Left hindlimb (tissue), 1 donor: Measurements from ENCODE around the gene PCDHGA1.
"Not testable (repeated sequence)": the region's sequence is repeated elsewhere in the genome, so short reads cannot be mapped to it uniquely, and the experiment has no call there.

ENCODE experiments used
- DNase-seq: peaks from one replicate; pipeline ENCODE4 v3.0.0-alpha.2; 2018

PCDHGA1 gene

GRCh38 chr5:141383345-141383744 is 53.0 kb downstream of the PCDHGA1 start:
- DNase-seq: no peak

GRCh38 chr5:141384471-141385267 is 54.4 kb downstream of the PCDHGA1 start:
- no peak for DNase-seq

GRCh38 chr5:141387557-141388311 is 57.4 kb downstream of the PCDHGA1 start, which contains the start of gene PCDHGB4:
Gene PCDHGB4, plus strand, starts transcription at chr5:141387698. Its CDS starts 187 bp downstream, at chr5:141387885.
- DNase-seq: not testable (repeated sequence)

GRCh38 chr5:141388661-141389060 is 58.3 kb downstream of the PCDHGA1 start:
- DNase-seq: no peak

GRCh38 chr5:141389153-141390042 is 59.1 kb downstream of the PCDHGA1 start:
- DNase-seq: no peak

GRCh38 chr5:141392429-141393198 is 62.3 kb downstream of the PCDHGA1 start, which contains the start of gene PCDHGA8:
Gene PCDHGA8, plus strand, starts transcription at chr5:141392633. Its CDS starts 181 bp downstream, at chr5:141392814.
- DNase-seq: no peak

GRCh38 chr5:141393267-141393666 is 63.0 kb downstream of the PCDHGA1 start:
- DNase-seq: no peak

GRCh38 chr5:141394401-141395187 is 64.3 kb downstream of the PCDHGA1 start:
- not testable (repeated sequence) for DNase-seq

- not testable (repeated sequence) for DNase-seq
Observed at GRCh38 chr5:141397756-141398551, 67.6 kb downstream of the PCDHGA1 start, which contains the start of gene PCDHGB5. Gene PCDHGB5, plus strand, starts transcription at chr5:141397947. Its CDS starts 181 bp downstream, at chr5:141398128.

GRCh38 chr5:141398608-141399007 is 68.3 kb downstream of the PCDHGA1 start:
- no peak for DNase-seq

GRCh38 chr5:141399555-141400258 is 69.4 kb downstream of the PCDHGA1 start:
- no peak for DNase-seq

- peak; percentile 25 for DNase-seq
Observed at GRCh38 chr5:141402553-141403243, 72.4 kb downstream of the PCDHGA1 start, which contains the start of gene PCDHGA9. Gene PCDHGA9, plus strand, starts transcription at chr5:141402778. Its CDS starts 175 bp downstream, at chr5:141402953.

GRCh38 chr5:141403387-141403786 is 73.1 kb downstream of the PCDHGA1 start:
- DNase-seq: no peak

- DNase-seq: not testable (repeated sequence)
Observed at GRCh38 chr5:141407790-141408505, 77.6 kb downstream of the PCDHGA1 start, which contains the start of gene PCDHGB6. Gene PCDHGB6, plus strand, starts transcription at chr5:141408021. Its CDS starts 182 bp downstream, at chr5:141408203.

- no peak for DNase-seq
Observed at GRCh38 chr5:141409598-141410306, 79.4 kb downstream of the PCDHGA1 start.

- no peak for DNase-seq
Observed at GRCh38 chr5:141411575-141411974, 81.3 kb downstream of the PCDHGA1 start.
